Activated T-cell treated with anti-CD3 and anti-CD28 coated beads, Interleukin-2, amount 50 U/mL, for 1 hour (primary cell): ENCODE results near the gene HSPG2.
A peak's percentile ranks its signal among the peaks of the same experiment; 100 is the strongest.
"Not testable (repeated sequence)": the region's sequence is repeated elsewhere in the genome, so short reads cannot be mapped to it uniquely, and the experiment has no call there.

Experiments
- DNase-seq: peaks from one replicate; pipeline ENCODE4 v3.0.0-alpha.2; 2020

HSPG2 gene

GRCh38 chr1:21955501-21956281, 18.6 kb upstream of the HSPG2 start:
- DNase-seq, result no peak

GRCh38 chr1:21955058-21955457, 17.9 kb upstream of the HSPG2 start:
- DNase-seq, result no peak

GRCh38 chr1:21952786-21953520, 15.8 kb upstream of the HSPG2 start:
- no peak for DNase-seq

GRCh38 chr1:21951226-21951870, 14.2 kb upstream of the HSPG2 start:
- no peak for DNase-seq

GRCh38 chr1:21950734-21951133, 13.6 kb upstream of the HSPG2 start:
- DNase-seq, result no peak

- DNase-seq, result no peak
These were observed 9.9 kb upstream of the HSPG2 start for GRCh38 chr1:21946836-21947587.

GRCh38 chr1:21944733-21945073, 7.6 kb upstream of the HSPG2 start:
- no peak for DNase-seq

- not testable (repeated sequence) for DNase-seq
These were observed 6.0 kb upstream of the HSPG2 start for GRCh38 chr1:21942959-21943640.

GRCh38 chr1:21942464-21942863, 5.4 kb upstream of the HSPG2 start:
- no peak for DNase-seq

- no peak for DNase-seq
These were observed 4.3 kb upstream of the HSPG2 start for GRCh38 chr1:21941370-21941769.

- DNase-seq, result no peak
These were observed 3.4 kb upstream of the HSPG2 start for GRCh38 chr1:21940492-21940891.

GRCh38 chr1:21939650-21940374, 2.7 kb upstream of the HSPG2 start:
- DNase-seq, result no peak

- no peak for DNase-seq
These were observed 1.8 kb upstream of the HSPG2 start for GRCh38 chr1:21938732-21939538.

GRCh38 chr1:21937372-21938121, 437 bp upstream of the HSPG2 start:
- DNase-seq, result peak; percentile 76

- DNase-seq, result no peak
These were observed 611 bp downstream of the HSPG2 start for GRCh38 chr1:21936366-21937031.

GRCh38 chr1:21935891-21936365, 1.2 kb downstream of the HSPG2 start:
- no peak for DNase-seq

- no peak for DNase-seq
These were observed 1.7 kb downstream of the HSPG2 start for GRCh38 chr1:21935393-21935804.

GRCh38 chr1:21933397-21934248, 3.5 kb downstream of the HSPG2 start:
- no peak for DNase-seq

- no peak for DNase-seq
These were observed 5.0 kb downstream of the HSPG2 start for GRCh38 chr1:21932127-21932526.
